Esophagus muscularis mucosa (tissue), 4 donors: Measurements from ENCODE around the gene SOX11. TPM values are rescaled to one million over a fixed set of nuclear protein-coding genes. Genes with fewer than 3 reads are reported as not detected.

ENCODE experiments used
- DNase-seq: peaks from one replicate; pipeline ENCODE4 v3.0.0-alpha.2; 2017; ENCODE audit errors: extremely low spot score
- H3K27ac ChIP-seq, 4 donors: fragments of 200-600 bp; sonication (generic); replicated peaks in 1 of 4; 1 replicate in 3 of 4; 2 replicates in 1 of 4; pipeline ENCODE4 v1.5.1; 2016 to 2019; ENCODE audit warnings: mild to moderate bottlenecking in 1 of 4
- H3K27me3 ChIP-seq, 4 donors: fragments of 200-600 bp; sonication (generic); one replicate each; pipeline versions ENCODE4 v1.5.1 to v1.6.0; 2016 to 2019
- H3K36me3 ChIP-seq, 4 donors: fragments of 200-600 bp; sonication (generic); one replicate each; pipeline ENCODE4 v1.5.1; 2016 to 2019
- H3K4me1 ChIP-seq, 4 donors: fragments of 200-600 bp; sonication (generic); one replicate each; pipeline ENCODE4 v1.5.1; 2016 to 2019
- H3K4me3 ChIP-seq, 4 donors: fragments of 200-600 bp; sonication (generic); 1 replicate in 2 of 4; 2 replicates in 2 of 4; pipeline ENCODE4 v1.5.1; 2016 to 2019; ENCODE audit warnings: mild to moderate bottlenecking in 4 of 4, moderate library complexity in 1 of 4
- H3K9me3 ChIP-seq, 4 donors: fragments of 200-600 bp; sonication (generic); 1 replicate in 3 of 4; 2 replicates in 1 of 4; pipeline ENCODE4 v1.5.1; 2016 to 2019
- CTCF ChIP-seq, 3 experiments: fragments of 200-600 bp in 2 of 3; fragments of 450-650 bp in 1 of 3; sonication (generic) in 2 of 3; IDR thresholded peaks; one replicate each; pipeline ENCODE4 v1.5.1; 2017 to 2019; ENCODE audit warnings: antibody characterized with exemption in 3 of 3, mild to moderate bottlenecking in 2 of 3, moderate library complexity in 1 of 3
- EP300 ChIP-seq: sonication (generic); formaldehyde crosslinking; IDR thresholded peaks from one replicate; pipeline ENCODE4 v1.6.1; 2017; ENCODE audit warnings: antibody characterized with exemption
- POLR2A ChIP-seq: fragments of 450-650 bp; IDR thresholded peaks from one replicate; pipeline ENCODE4 v1.6.1; 2017; ENCODE audit warnings: antibody characterized with exemption, moderate library complexity, mild to moderate bottlenecking, low read depth
- POLR2AphosphoS5 ChIP-seq, 2 donors: sonication (generic); formaldehyde crosslinking; IDR thresholded peaks; one replicate each; pipeline ENCODE4 v1.6.1; 2017; ENCODE audit warnings: antibody characterized with exemption in 2 of 2
- WGBS: methylation state at CpG from one replicate; pipeline ENCODE4 v1.1.5; 2018; 5-methylcytosine and 5-hydroxymethylcytosine counted together
- intact Hi-C: fragments of 100-400 bp; cut with DNase I; formaldehyde crosslinking; loops from one replicate; pipeline ENCODE4 v1.15.1; 2023
- total RNA-seq, 4 donors: library from RNA; depleted of rRNA; stranded (reverse); fragments of >200 nt; gene quantifications; one replicate each; pipeline versions ENCODE4 v1.1.0 to v1.2.1, GENCODE V29; 2016

SOX11 gene
- total RNA-seq, 4 donors from 2014 or later, result 0.29 to 0.97 (median 0.46) TPM

GRCh38 chr2:5672749-5673144 is 19.4 kb upstream of the SOX11 start:
- 80% methylated on average over 13 of the region's 15 CpGs for WGBS
- H3K27ac ChIP-seq, result no peak overlapping the region
- H3K36me3 ChIP-seq, result no peaks in the 10 kb centered on the region
- DNase-seq, result peak; percentile 83
- intact Hi-C loops, result no loop called here
- H3K27me3 ChIP-seq, result peaks cover 0 to 49% (median 5%) of the 10 kb centered on the region in 4 donors
- TF ChIP-seq POLR2AphosphoS5 (IDR thresholded peaks at IDR 0.05), result no peak
- no peak for TF ChIP-seq CTCF (IDR thresholded peaks at IDR 0.05)
- TF ChIP-seq POLR2A, result no peak
- no peak for TF ChIP-seq EP300
- no peaks in the 10 kb centered on the region for H3K9me3 ChIP-seq
- H3K4me1 ChIP-seq, result peaks cover 0 to 9% (median 4%) of the 10 kb centered on the region in 4 donors
- no peak overlapping the region for H3K4me3 ChIP-seq

- H3K4me3 ChIP-seq, result peak overlapping the region in 1 of 4 donors; percentile 17
- TF ChIP-seq CTCF (IDR thresholded peaks at IDR 0.05) (no peak), EP300 (no peak), POLR2A (no peak), POLR2AphosphoS5 (IDR thresholded peaks at IDR 0.05) (no peak)
- WGBS, result 33% methylated on average over 34 of the region's 58 CpGs
These were observed 18.8 kb upstream of the SOX11 start for GRCh38 chr2:5673145-5674025.

GRCh38 chr2:5674026-5674340 is 18.2 kb upstream of the SOX11 start:
- Histone ChIP-seq H3K4me1 (peaks cover 0 to 9% (median 4%) of the 10 kb centered on the region in 4 donors), H3K36me3 (no peaks in the 10 kb centered on the region), H3K27ac (no peak overlapping the region), H3K9me3 (no peaks in the 10 kb centered on the region), H3K4me3 (no peak overlapping the region), H3K27me3 (peaks cover 0 to 49% (median 5%) of the 10 kb centered on the region in 4 donors)
- TF ChIP-seq POLR2A (no peak), CTCF (IDR thresholded peaks at IDR 0.05) (no peak), POLR2AphosphoS5 (IDR thresholded peaks at IDR 0.05) (no peak), EP300 (no peak)
- DNase-seq, result no peak
- WGBS, result 28% methylated on average over 2 of the region's 2 CpGs
- intact Hi-C loops, result no loop called here

More at GRCh38 chr2:5673145-5674025, 18.8 kb upstream of the SOX11 start:
- DNase-seq, result peak; percentile 83
- Histone ChIP-seq H3K36me3 (no peaks in the 10 kb centered on the region), H3K27me3 (peaks cover 0 to 49% (median 5%) of the 10 kb centered on the region in 4 donors), H3K4me1 (peaks cover 0 to 9% (median 4%) of the 10 kb centered on the region in 4 donors), H3K27ac (no peak overlapping the region), H3K9me3 (no peaks in the 10 kb centered on the region)
- intact Hi-C loops, result no loop called here

DNA sequence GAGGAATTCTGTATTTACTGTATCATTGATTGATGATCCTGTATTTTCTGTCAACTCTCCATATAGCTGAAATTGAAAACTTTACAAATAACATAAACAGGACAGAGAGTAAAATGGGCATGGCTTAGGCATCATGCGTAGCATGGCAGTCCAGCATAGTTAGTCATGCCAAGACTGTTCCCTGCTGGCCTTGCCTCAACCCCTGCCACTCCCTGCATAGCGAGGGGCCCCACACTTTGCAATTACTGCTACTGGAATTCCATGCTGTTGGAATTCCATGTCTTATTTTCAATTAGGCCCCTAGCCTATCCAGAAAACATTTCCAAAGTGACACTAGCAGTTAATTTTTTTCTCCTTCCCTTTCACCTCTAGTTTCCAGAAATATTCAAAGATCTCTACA is 15.1 kb upstream of the SOX11 start:
- Histone ChIP-seq H3K27me3 (peaks cover 0 to 45% (median 5%) of the 10 kb centered on the region in 4 donors), H3K9me3 (peaks cover 0 to 11% (median 0%) of the 10 kb centered on the region in 4 donors), H3K27ac (no peak overlapping the region), H3K4me3 (no peak overlapping the region), H3K4me1 (peaks cover 0 to 9% (median 4%) of the 10 kb centered on the region in 4 donors), H3K36me3 (no peaks in the 10 kb centered on the region)
- WGBS, result 90% methylated on average over 2 of the region's 2 CpGs
- peak; percentile 85 for DNase-seq
- intact Hi-C loops, result no loop called here
- no peak for TF ChIP-seq POLR2AphosphoS5 (IDR thresholded peaks at IDR 0.05)
- TF ChIP-seq CTCF (IDR thresholded peaks at IDR 0.05), result no peak
- TF ChIP-seq POLR2A, result no peak
